Measurements from ENCODE around the gene PFDN2.

DNA sequence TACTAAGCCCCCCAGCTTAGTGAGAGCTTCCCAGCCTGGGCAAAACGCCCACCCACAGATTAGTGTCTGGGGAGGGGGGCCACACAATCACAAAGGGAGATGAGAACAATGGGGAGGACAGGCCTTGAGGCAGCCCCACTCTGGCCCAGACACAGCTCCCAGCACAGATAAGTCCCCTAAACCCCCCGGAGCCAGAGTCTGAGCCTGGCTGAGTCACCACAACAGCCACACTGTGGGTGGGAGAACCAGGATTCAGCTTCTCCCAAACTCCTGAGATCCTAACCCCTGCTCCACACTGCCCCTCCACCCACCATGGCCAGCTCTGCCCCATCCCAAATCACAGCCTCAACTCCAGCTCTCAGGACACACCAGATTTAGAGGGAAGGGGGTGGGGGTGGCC, 32.7 kb downstream of the PFDN2 start:
- TF ChIP-seq, protein P1, sequence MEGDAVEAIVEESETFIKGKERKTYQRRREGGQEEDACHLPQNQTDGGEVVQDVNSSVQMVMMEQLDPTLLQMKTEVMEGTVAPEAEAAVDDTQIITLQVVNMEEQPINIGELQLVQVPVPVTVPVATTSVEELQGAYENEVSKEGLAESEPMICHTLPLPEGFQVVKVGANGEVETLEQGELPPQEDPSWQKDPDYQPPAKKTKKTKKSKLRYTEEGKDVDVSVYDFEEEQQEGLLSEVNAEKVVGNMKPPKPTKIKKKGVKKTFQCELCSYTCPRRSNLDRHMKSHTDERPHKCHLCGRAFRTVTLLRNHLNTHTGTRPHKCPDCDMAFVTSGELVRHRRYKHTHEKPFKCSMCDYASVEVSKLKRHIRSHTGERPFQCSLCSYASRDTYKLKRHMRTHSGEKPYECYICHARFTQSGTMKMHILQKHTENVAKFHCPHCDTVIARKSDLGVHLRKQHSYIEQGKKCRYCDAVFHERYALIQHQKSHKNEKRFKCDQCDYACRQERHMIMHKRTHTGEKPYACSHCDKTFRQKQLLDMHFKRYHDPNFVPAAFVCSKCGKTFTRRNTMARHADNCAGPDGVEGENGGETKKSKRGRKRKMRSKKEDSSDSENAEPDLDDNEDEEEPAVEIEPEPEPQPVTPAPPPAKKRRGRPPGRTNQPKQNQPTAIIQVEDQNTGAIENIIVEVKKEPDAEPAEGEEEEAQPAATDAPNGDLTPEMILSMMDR (IDR thresholded peaks at IDR 0.05) = no peak
- TF ChIP-seq EZH2 (IDR thresholded peaks at IDR 0.05) = no peak
- no peak for TF ChIP-seq EZH2phosphoT487 (IDR thresholded peaks at IDR 0.05)
